Left ventricle myocardium superior (tissue), 1 donor: Measurements from ENCODE around the gene ZNF766. TPM values are rescaled to one million over a fixed set of nuclear protein-coding genes. Genes with fewer than 3 reads are reported as not detected.
"Not testable (repeated sequence)": the region's sequence is repeated elsewhere in the genome, so short reads cannot be mapped to it uniquely, and the experiment has no call there.

Source experiments
- ATAC-seq: fragments of 200-7000 bp; cut with Tn5 transposase; one replicate; pipeline ENCODE4 v1.9.1; 2020; ENCODE audit warnings: mild to moderate bottlenecking, moderate library complexity
- DNase-seq: peaks from one replicate; pipeline ENCODE4 v3.0.0-alpha.2; 2020
- intact Hi-C: fragments of 100-400 bp; cut with micrococcal nuclease; formaldehyde crosslinking; loops from one replicate; pipeline ENCODE4 v1.11.0; 2022
- long read RNA-seq: library from polyadenylated mRNA; unstranded; transcript quantifications from one replicate; pipeline ENCODE4 v2.0.0, GENCODE V29; 2021
- total RNA-seq: library from RNA; stranded (reverse); fragmentation: NEBNext Ultra II Directional; extraction: Animal tissue kit (Norgen Biotek cat#: 25700); gene quantifications from one replicate; pipeline ENCODE4 v1.2.1, GENCODE V29; 2021
- donor health status: DM: no; HTN: yes; CAD: no; lungs with severe emphysema.

The ZNF766 gene
- 10.6 TPM for total RNA-seq
- long read RNA-seq, full-length matches to known transcripts = 27 of 29 reads
- long read RNA-seq, partial matches to known transcripts = 0 of 29 reads
- long read RNA-seq, other reads (novel, unspliced or antisense) = 2 of 29 reads

DNA sequence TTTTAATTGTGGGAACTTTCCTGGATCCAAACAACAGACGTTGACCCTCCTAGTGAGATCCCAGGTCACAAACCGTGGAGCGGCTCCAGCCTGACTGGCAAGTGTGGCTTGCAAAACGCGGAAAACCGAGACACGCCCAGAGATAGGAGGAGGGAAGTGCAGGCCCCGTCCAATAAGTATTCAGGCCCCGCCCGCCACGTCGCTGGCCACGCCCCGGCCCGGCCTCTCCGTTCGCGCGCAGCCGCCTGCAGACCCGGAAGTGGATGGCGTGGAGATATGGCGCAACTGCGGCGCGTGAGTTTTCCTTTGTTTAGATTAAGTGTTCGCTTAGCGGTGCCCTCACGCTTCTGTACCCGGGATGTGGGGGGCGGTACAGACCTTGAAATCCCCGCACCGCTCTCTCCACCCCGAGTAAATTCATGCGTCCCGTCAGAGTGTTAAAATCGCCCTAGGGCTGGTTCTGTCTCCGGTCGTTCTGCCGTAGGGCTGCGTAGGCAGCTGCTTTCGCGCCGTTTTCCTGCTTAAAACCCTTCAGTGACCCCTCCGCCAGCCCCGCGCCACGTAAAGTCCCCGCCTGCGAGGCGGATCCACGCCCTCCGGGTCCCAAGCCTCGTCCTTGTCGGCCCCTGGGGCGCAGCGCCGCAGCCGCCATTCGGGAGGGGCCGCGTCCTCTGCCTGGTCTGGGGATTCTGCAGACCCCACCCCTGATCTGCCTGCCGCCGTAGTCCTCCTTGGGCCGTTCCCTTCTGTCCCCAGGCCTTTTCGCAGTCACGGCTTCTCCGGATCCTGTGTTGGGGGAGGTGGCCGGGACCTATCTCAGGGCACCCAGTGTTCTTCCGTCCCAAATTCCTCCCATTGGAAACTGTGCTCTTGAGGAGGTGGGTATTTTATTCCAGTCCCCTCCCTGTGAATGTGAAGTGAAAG is at the start of gene ZNF766:
Gene ZNF766 (plus strand): TSS at position 250 of the 924 bp plus-strand sequence. CDS start 27 bp downstream, at position 277.
- ATAC-seq = peak; percentile 100
- peak; percentile 98 for DNase-seq
- intact Hi-C loops = no loop called here

DNA sequence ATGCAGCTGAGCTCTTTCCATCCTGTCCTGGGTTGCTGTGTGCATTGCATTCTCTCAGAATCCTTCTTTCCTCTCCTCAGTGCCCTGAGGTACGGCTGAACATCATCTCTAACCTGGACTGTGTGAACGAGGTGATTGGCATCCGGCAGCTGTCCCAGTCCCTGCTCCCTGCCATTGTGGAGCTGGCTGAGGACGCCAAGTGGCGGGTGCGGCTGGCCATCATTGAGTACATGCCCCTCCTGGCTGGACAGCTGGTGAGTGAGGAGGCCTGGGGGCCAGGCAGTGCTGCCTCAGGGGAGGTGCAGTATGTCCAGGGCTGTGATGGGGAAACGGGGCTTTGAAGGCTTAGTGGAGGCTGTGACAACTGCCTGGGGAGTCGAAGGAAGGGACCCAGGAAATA is 49.8 kb upstream of the ZNF766 start:
- no peak for ATAC-seq
- intact Hi-C loops = no loop called here
- no peak for DNase-seq

DNA sequence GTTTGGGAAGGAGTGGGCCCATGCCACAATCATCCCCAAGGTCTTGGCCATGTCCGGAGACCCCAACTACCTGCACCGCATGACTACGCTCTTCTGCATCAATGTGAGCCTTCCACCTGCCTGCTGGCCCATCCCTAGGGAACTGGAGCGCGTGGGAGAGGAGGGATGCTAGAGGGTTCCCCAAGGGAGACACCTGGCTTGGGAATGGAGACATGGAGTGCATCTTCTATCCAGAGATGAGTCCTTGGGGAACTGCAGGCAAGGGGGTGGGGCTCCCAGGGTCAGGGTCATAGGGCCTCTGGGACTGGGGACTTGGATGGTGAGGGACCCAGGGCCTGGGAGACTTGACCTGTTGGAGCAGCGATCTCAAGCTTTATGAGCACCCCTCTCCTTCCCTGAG is 48.4 kb upstream of the ZNF766 start:
- DNase-seq (no peak), ATAC-seq (no peak)

DNA sequence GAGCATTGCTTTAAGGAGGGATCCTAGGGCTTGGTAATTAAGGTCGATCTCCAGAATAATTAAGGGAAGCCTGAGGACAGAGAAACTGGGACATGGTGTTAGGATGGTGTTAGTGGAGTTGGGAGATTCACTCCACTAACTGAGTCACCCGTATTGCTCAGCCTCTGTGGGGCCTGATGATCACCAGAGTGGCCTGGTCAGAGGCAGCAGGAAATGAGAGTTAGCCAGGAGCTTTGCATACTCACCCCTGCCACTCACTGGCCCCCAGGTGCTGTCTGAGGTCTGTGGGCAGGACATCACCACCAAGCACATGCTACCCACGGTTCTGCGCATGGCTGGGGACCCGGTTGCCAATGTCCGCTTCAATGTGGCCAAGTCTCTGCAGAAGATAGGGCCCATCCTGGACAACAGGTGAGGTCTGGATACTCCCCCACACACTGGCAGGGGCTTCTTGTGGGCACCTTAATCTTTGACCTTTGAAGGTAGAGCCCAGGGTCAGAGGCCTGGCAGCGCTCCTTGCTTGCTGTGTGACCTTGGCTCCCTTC is 47.5 kb upstream of the ZNF766 start:
- no peak for ATAC-seq
- DNase-seq = no peak
- intact Hi-C loops = no loop called here

More for the DNA sequence above, 48.4 kb upstream of the ZNF766 start:
- intact Hi-C loops = no loop called here

DNA sequence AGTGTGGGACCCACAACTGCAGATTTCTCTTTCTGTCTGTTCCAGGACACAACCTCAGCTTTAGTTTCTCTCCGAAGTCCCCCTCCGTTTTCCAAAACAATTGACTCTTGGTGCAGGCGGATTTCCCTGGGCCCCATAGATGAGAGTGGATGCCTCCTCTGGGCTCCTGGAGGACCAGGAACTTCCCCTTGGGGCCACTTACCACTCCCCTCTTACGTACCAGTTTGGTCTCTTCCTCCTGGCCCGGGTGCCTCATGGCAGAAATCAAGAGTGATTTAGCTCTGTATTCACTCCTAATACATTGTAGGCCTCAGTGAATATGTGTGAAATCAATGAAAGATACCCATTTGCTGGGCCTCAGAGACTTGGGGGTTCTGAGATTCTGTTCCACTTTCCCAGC is 45.2 kb upstream of the ZNF766 start:
- no peak for ATAC-seq
- no peak for DNase-seq
- intact Hi-C loops = no loop called here

DNA sequence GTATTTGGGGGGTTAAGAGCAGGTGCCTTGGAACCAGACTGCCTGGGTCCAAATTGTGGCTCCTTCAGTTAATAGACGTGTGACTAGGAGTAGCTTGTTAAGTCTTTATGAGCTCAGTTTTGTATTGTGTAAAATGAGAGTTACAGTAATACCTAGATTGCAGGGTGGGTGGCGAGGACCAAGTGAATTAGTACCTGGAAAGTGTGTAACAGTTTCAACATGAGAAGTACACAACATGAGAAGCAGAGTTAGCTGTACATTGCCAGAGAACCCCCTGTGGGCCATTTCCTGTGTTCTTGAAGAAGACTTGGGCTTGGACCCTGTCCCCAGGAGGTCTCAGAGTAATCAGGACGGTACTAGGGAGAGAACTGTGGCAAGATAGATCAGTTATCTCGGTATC is 42.7 kb upstream of the ZNF766 start:
- DNase-seq (no peak), ATAC-seq (no peak)
- intact Hi-C loops = no loop called here

DNA sequence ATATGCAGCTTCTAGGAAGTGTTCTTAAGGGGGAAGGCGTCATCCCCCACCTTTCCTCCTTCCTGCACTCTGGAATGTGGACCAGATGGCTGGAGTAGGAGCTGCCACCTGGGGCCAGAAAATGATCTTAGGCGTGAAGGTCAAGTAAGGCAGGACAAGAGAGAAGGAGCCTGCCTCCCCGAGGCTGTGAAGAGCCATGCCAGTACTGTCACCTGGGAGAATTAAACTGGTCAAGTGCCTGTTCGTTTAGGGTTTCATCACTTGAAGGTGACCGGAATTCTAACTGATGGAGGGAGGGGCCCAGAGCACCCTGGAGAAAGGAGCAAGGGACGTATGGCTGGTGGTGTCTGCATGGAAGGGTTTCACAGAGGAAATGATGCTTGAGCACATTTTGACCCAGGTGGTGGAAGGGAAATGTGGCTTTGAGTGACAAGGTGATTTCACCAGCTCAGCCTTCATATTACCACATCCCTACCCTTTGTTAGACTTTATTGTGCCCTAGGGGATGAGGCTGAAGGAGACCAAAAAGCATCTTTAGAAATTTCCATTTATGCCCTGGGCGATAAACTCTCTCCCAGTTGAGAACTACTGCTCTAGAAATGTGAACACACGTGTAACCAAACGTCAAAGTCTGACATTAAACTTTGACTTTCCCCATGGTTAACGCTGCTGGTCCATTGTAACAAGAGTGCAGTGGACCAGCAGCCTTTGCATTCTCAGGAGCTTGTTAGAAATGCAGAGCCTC is 42.0 kb upstream of the ZNF766 start:
- no peak for DNase-seq
- ATAC-seq = no peak
- intact Hi-C loops = no loop called here

DNA sequence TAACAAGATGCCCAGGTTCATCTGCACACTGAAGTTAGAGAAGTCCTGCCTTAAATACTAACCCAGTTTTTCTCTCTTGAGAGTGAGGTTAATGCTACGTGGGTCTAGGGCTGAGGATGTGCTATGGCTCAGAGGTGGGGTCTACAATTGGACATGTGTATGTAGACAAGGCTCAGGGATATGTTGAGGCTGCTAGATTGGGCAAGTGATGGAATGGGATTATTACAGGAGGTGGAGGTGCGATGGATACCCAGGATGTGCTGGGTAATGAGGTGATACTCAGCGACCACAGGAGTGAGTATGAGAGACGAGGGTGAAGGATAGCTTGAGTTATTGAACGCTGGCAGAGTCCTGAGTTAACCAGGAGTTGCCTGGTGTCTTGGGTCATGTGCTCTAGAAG is 41.4 kb upstream of the ZNF766 start:
- intact Hi-C loops = no loop called here
- no peak for ATAC-seq

DNA sequence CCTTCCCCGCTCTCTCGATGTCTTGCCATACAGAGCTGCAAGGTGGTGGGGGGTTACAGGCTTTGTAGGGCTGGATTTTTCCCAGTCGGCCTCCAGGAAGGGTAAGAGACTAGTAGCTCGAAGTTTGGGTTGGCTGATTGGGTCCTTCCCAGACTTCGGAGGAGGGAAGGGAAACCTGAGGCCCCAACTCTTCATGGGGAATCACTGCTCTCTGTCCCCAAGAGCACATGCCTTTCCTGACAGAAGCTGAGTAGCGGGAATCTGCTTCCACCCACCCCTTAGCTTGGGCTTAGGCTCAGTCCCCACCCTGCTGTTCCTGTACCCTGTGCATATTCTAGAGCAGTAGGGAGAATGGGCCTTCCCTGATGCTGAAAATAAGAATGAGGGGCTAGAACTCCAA is 39.9 kb upstream of the ZNF766 start:
- DNase-seq (no peak), ATAC-seq (no peak)
- intact Hi-C loops = no loop called here

More for the DNA sequence above, 41.4 kb upstream of the ZNF766 start:
- no peak for DNase-seq

DNA sequence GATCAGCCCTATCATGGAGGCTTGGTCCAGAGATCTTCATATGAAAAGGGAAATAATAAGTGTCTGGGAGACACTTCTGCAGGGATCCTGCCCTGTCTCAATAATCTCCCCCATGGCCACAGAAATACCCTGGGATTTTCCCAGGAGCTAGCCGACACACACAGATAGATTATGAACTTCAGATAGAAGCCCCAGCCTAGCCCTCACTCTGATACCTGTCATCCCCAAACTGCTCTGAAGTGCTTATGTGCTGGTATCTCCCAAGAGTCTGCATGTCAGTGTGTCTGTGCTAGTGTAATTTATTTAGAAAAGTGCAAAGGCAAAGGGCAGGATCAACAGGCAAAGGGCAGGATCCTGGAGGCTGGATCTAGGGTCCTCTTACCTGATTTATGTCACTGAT is 38.7 kb upstream of the ZNF766 start:
- ATAC-seq = no peak
- no peak for DNase-seq
- intact Hi-C loops = no loop called here

DNA sequence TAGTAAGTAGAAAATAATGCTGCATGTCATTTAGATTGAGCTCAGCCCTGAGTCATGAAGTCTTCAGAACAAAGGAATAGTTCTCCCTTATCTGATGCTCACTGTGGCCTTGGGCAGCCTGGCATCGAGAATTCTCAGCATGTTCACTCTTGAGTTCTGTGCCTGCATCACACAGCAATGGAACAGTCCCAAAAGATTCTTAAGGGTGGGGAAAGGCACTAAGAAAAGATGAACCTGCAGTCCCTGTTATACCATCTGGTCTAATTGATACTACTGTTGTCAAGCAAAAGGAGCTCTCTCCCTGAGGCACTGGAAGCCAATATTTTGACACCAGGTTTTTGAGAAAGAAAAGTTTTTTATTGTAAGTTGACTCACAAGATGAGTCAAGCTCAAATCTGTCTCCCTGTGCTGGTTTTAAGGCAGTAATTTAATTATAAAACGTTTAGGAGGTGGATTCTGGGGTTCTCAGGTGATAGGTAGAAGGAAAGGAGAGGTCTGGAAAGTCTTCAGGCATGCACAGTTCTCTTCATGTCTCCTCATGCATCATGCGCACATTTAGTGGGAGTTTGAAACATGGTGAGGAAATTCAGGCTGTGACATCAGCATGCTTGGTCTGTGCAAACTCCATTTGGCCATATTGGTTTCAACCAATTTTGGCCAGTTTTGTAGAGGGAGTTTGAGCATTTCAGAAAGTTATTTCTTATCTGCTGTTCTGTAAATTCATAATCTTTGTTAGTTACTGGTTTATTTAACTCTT is 38.1 kb upstream of the ZNF766 start:
- no peak for ATAC-seq
- intact Hi-C loops = no loop called here

DNA sequence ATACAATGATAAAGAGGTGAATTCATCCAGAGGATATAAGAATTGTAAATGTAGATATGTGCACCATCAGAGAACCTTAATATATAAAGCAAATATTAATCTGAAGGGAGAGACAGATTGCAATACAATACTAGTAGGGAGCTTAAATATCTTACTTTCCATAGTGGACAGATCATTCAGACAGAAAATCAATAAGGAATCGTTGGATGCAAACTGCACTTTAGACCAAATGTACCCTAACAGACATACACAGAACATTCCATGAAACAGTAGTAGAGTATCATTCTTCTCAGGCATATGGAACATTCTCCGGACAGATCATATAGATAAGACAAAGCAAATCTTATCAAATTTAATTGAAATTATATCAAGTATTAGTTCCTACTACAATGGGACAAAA is 35.0 kb upstream of the ZNF766 start:
- ATAC-seq (no peak), DNase-seq (no peak)
- intact Hi-C loops = no loop called here

More for the DNA sequence above, 38.1 kb upstream of the ZNF766 start:
- DNase-seq = no peak

DNA sequence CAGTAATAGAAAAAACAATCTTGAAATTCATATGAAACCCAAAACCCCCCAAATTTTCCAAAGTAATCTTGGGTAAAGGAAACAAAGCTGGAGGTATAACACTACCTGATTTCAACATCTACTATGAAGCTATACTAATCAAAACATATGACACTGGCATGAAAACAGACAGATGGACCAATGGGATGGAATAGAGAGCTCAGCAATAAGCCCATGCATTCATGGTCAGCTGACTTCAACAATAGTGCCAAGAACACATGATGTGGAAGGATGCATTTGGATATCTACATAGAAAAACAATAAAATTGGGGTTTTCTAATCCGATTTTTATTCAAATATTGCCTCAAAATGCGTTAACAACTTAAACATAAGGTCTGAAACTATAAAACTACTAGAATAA is 32.2 kb upstream of the ZNF766 start:
- intact Hi-C loops = loop anchor here (2.0 kb wide), 1 partner anchor 98 kb away; the partner anchor contains the start of gene ZNF616
- DNase-seq (no peak), ATAC-seq (no peak)

DNA sequence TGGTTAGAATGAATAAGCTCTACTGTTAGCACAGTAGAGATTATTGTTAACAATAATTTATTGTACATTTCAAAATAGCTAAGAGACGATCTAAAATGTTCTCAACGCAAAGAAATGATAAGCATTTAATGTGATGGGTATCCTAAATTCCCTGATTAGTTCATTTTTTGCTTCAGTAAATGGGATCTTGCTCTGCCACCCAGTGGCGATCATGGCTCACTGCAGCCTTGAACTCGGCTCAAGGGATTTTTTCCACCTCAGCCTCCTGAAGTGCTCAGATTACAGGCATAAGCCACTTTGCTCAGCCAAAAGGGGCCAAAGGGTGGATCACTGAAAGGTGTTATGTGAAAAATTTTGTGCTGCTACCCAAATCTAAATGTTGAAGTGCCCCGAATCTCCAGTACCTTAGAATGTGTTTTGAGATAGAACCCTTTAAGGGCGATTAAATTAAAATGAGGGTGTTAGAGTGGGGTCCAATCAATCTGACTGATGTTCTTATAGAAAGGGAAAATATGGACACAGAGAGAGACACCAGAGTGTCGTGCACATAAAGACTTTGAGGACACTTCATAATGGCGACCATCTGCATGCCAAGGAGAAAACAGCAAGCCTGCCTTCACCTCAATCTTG is 31.5 kb upstream of the ZNF766 start:
- intact Hi-C loops = loop anchor here (2.0 kb wide), 1 partner anchor 99 kb away; the partner anchor contains the start of gene ZNF616
- DNase-seq (peak; percentile 54), ATAC-seq (peak; percentile 65)

DNA sequence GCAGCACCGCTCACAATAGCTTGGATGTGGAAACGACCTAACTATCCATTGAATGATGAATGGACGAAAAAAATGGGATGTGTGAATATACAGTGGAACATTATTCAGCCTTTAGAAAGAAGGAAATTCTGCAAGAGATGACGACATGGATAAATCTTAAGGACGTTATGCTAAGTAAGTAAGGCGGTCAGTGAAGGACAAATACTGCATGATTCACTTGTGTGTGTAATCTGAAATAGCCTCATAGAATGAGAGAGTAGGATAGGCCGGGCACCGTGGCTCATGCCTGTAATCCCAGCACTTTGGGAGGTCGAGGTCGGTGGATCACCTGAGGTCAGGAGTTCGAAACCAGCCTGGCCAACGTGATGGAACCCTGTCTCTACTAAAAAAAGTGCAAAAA is 25.4 kb upstream of the ZNF766 start:
- no peak for DNase-seq
- intact Hi-C loops = no loop called here
- no peak for ATAC-seq

DNA sequence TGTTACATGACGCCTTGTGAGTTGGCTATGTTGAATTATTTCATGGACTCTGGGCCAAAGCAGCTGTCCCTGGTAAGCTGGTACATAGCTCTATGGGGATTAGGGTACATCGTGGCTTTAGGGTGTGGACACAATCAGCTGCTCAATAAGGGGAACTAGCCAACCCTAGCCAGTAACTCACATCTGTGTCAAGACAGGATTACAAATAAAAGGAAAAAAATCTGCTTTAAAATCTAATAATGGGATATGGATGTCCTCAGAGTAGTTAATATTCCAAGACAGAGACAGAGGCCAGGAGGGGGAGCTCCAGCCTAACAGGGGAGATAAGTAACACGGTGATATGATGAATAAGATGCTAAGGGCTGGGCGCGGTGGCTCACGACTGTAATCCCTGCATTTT is 21.1 kb upstream of the ZNF766 start:
- intact Hi-C loops = no loop called here
- ATAC-seq = peak; percentile 63
- DNase-seq = peak; percentile 59

DNA sequence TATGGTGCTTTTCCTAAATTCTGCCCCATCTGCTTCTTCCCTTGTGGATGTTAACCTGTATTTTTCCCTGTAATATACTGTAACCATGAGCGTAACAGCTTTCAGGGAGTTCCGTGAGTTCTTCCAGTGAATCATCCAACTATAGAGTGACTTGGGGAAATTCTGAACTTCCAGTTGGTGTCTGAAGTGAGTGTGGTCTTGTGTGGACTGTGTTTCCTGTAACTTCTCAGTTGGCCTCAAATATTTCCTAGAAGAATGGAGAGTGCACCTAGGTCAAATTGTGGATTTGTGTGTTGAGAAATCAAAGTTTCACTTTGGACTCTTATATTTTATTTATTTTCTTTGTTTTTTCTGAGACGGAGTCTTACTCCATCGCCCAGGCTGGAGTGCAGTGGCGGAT is 11.0 kb upstream of the ZNF766 start:
- ATAC-seq = no peak
- no peak for DNase-seq
- intact Hi-C loops = no loop called here

DNA sequence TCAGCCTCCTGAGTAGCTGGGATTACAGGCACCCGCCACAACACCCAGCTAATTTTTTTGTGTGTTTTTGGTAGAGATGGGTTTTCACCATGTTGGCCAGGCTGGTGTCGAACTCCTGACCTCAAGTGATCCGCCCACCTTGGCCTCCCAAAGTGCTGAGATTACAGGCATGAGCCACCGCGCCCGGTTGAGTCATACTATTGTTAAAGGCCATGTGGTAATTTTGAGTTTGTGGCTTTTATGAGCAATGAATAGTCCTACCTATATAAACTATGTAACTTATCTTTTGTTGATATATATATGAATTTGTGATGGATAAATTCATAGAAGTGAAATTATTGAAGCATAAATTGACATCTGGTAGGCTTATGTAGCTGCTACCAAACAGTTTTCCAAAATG is 3.8 kb upstream of the ZNF766 start:
- ATAC-seq, DNase-seq, intact Hi-C loops: not testable (repeated sequence)
